ENCODE results near the gene TUBA4A.

The TUBA4A gene

GRCh38 chr2:219221957-219222518 lies 31.7 kb downstream of the TUBA4A start:
- no peak for DNase-seq (ENCODE audit: low read depth)
- no peak overlapping the region for H3K4me3 ChIP-seq (ENCODE audit: low read depth, low read length)
- no peak for TF ChIP-seq CTCF (IDR thresholded peaks at IDR 0.05; ENCODE audit: insufficient read depth, low read depth, low read length, missing control alignments)

GRCh38 chr2:219220652-219221402 lies 32.9 kb downstream of the TUBA4A start:
- DNase-seq (ENCODE audit: low read depth) = no peak
- no peak overlapping the region for H3K4me3 ChIP-seq (ENCODE audit: low read depth, low read length)
- no peak for TF ChIP-seq CTCF (IDR thresholded peaks at IDR 0.05; ENCODE audit: insufficient read depth, low read depth, low read length, missing control alignments)

GRCh38 chr2:219219784-219220532 lies 33.8 kb downstream of the TUBA4A start:
- no peak overlapping the region for H3K4me3 ChIP-seq (ENCODE audit: low read depth, low read length)
- no peak for TF ChIP-seq CTCF (IDR thresholded peaks at IDR 0.05; ENCODE audit: insufficient read depth, low read depth, low read length, missing control alignments)
- no peak for DNase-seq (ENCODE audit: low read depth)

DNA sequence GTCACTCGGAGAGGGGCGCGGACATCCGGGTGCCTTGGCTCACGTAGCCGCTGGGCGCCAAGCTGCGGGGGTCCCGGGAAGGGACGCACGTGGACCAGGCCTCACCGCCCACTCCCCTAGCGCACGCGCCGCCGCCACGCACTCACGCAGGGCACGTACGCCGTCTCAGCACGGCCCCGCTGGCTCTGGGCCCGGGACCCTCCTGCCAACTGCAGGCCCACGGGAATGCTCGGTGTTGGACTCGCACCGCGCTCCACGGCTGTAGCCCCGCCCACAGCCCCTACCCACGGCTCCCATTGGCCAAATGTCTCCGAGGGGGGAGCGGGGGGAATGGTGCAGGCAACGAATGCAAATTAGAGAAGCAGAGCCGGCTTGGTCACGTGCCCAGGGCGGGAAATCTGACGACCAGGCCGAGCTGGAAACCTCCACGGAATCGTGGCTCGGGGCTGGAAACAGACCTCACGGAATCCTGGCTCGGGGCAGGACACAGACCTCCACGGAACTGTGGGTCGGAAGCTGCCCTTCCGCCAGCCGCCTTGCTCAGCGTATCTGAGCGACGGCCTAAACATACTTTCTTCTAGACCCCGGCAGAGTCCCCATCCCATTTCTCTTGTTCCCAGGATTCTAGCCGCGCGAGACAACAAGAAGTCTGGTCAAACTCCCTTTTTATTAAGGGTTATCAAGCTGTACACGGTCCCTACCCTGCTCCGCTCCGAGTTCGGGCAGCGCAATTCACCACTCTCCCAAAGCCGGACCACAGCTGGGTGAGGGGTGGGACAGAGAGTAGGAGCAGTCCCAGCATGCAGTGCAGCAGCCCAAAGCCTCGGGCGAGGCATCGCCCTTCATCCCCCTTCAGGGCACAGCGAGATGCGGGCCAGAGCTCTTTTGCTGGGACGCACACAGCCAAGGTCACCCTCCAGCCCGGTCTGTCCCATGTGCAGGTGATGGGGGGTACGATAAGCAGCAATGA lies 34.7 kb downstream of the TUBA4A start, which contains the start of gene ABCB6:
Gene ABCB6 (minus strand): TSS at position 227 of the 970 bp plus-strand sequence. CDS start 285 bp downstream, outside the sequence.
- peak within 1 kb of the TSS; percentile 85 for H3K4me3 ChIP-seq (ENCODE audit: low read depth, low read length)
- peak; percentile 92 for DNase-seq (ENCODE audit: low read depth)
- TF ChIP-seq CTCF (IDR thresholded peaks at IDR 0.05; ENCODE audit: insufficient read depth, low read depth, low read length, missing control alignments) = no peak

- no peak for DNase-seq (ENCODE audit: low read depth)
- TF ChIP-seq CTCF (IDR thresholded peaks at IDR 0.05; ENCODE audit: insufficient read depth, low read depth, low read length, missing control alignments) = no peak
- H3K4me3 ChIP-seq (ENCODE audit: low read depth, low read length) = peak overlapping the region; percentile 85
Observed at GRCh38 chr2:219218217-219218731, 35.4 kb downstream of the TUBA4A start.

DNA sequence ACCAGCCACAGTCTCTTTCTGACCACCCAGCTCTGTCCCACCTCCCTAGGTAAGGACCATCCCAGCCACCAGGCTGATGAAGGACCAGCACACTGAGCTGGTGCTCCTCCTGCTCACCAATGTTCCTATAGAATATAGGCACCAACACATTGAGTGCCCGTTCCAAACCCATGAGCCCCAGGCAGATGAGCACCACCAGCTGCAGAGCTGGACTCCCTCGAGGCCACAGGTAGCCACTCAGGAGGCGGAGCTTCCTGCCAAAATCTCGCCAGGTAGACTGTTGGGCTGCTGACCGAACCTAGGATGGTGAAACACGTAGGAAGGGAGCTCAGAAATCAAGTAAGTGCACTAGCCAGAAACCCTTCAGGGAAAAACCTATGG lies 37.2 kb downstream of the TUBA4A start:
- no peak for DNase-seq (ENCODE audit: low read depth)
- TF ChIP-seq CTCF (IDR thresholded peaks at IDR 0.05; ENCODE audit: insufficient read depth, low read depth, low read length, missing control alignments) = no peak
- no peak overlapping the region for H3K4me3 ChIP-seq (ENCODE audit: low read depth, low read length)

Data from GM12865 (cell line).